ENCODE measurements around the gene DLG2. TPM values are rescaled to one million over a fixed set of nuclear protein-coding genes. Genes with fewer than 3 reads are reported as not detected.

Gene DLG2
- total RNA-seq, 1 donor from 2014 or later: 5.9 TPM

DNA sequence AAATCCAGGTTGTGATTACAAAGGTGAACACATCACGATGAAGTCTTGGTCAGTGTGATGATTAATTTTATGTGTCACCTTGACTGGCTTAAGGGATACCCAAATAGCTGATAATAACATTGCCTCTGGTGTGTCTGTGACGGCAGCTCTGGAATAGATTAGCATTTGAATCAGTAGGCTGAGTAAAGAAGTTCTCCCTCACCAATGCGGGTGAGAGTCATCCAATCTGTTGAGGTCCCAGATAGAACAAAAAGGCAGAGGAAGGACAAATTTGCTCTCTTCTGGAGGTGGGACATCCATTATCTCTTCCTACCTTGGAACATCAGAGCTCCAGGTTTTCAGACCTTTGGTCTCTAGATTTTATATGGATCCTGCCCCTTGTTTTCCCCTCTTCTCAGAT, 1484.7 kb downstream of the DLG2 start:
- Mint-ChIP-seq H3K27ac (no peak overlapping the region), H3K4me3 (no peak overlapping the region), H3K36me3 (no peaks in the 10 kb centered on the region), H3K27me3 (no peaks in the 10 kb centered on the region), H3K9me3 (no peaks in the 10 kb centered on the region), H3K4me1 (ENCODE audit: unreplicated experiment) (peaks cover 8% of the 10 kb centered on the region)
- no peak for DNase-seq (ENCODE audit: extremely low spot score, unreplicated experiment)
- TF ChIP-seq, protein P1, sequence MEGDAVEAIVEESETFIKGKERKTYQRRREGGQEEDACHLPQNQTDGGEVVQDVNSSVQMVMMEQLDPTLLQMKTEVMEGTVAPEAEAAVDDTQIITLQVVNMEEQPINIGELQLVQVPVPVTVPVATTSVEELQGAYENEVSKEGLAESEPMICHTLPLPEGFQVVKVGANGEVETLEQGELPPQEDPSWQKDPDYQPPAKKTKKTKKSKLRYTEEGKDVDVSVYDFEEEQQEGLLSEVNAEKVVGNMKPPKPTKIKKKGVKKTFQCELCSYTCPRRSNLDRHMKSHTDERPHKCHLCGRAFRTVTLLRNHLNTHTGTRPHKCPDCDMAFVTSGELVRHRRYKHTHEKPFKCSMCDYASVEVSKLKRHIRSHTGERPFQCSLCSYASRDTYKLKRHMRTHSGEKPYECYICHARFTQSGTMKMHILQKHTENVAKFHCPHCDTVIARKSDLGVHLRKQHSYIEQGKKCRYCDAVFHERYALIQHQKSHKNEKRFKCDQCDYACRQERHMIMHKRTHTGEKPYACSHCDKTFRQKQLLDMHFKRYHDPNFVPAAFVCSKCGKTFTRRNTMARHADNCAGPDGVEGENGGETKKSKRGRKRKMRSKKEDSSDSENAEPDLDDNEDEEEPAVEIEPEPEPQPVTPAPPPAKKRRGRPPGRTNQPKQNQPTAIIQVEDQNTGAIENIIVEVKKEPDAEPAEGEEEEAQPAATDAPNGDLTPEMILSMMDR (conservative IDR thresholded peaks at IDR 0.05): no peak

GRCh38 chr11:84140386-84141169, 1486.6 kb downstream of the DLG2 start:
- H3K27ac Mint-ChIP-seq: no peak overlapping the region
- no peak overlapping the region for H3K4me3 Mint-ChIP-seq
- TF ChIP-seq, protein P1 (conservative IDR thresholded peaks at IDR 0.05): no peak

DNA sequence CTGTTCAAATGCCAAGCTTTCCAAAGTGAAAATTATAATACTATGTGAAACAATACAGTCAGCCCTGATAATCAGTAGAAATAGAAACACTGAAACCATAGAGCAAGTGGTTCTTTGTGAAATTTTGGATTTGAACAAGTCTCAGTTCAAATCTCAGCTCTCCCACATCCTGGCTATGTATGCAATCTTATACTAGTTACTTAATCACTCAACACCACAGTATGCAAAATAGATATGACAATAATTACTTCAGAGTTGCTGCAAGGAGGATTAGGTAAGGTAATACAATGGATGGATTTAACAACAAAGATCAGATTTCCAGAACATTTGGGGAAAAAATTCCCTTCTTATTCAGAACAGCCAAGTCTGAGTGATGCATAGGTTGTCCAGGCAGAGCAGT, 1489.2 kb downstream of the DLG2 start:
- no peak overlapping the region for H3K4me3 Mint-ChIP-seq
- no peak overlapping the region for H3K27ac Mint-ChIP-seq
- H3K4me1 Mint-ChIP-seq (ENCODE audit: unreplicated experiment): no peaks in the 10 kb centered on the region
- TF ChIP-seq, protein P1 (conservative IDR thresholded peaks at IDR 0.05): no peak
- no peak for DNase-seq (ENCODE audit: extremely low spot score, unreplicated experiment)
- no peaks in the 10 kb centered on the region for H3K36me3 Mint-ChIP-seq
- H3K27me3 Mint-ChIP-seq: no peaks in the 10 kb centered on the region
- no peaks in the 10 kb centered on the region for H3K9me3 Mint-ChIP-seq

More at GRCh38 chr11:84140386-84141169, 1486.6 kb downstream of the DLG2 start:
- no peak for DNase-seq (ENCODE audit: extremely low spot score, unreplicated experiment)
- Mint-ChIP-seq H3K36me3 (no peaks in the 10 kb centered on the region), H3K4me1 (ENCODE audit: unreplicated experiment) (peaks cover 4% of the 10 kb centered on the region), H3K27me3 (no peaks in the 10 kb centered on the region), H3K9me3 (no peaks in the 10 kb centered on the region)

- no peaks in the 10 kb centered on the region for H3K27me3 Mint-ChIP-seq
- no peak for DNase-seq (ENCODE audit: extremely low spot score, unreplicated experiment)
- no peaks in the 10 kb centered on the region for H3K4me1 Mint-ChIP-seq (ENCODE audit: unreplicated experiment)
- H3K36me3 Mint-ChIP-seq: no peaks in the 10 kb centered on the region
- no peaks in the 10 kb centered on the region for H3K9me3 Mint-ChIP-seq
- no peak overlapping the region for H3K27ac Mint-ChIP-seq
- H3K4me3 Mint-ChIP-seq: no peak overlapping the region
- TF ChIP-seq, protein P1 (conservative IDR thresholded peaks at IDR 0.05): no peak
These were observed 1489.6 kb downstream of the DLG2 start for GRCh38 chr11:84137505-84137904.

GRCh38 chr11:84136926-84137325, 1490.2 kb downstream of the DLG2 start:
- Mint-ChIP-seq H3K9me3 (no peaks in the 10 kb centered on the region), H3K27ac (no peak overlapping the region), H3K36me3 (no peaks in the 10 kb centered on the region), H3K27me3 (no peaks in the 10 kb centered on the region), H3K4me3 (no peak overlapping the region), H3K4me1 (ENCODE audit: unreplicated experiment) (no peaks in the 10 kb centered on the region)
- TF ChIP-seq, protein P1 (conservative IDR thresholded peaks at IDR 0.05): no peak
- DNase-seq (ENCODE audit: extremely low spot score, unreplicated experiment): no peak
